ENCODE results near the gene GTPBP3. TPM values are rescaled to one million over a fixed set of nuclear protein-coding genes. Genes with fewer than 3 reads are reported as not detected.

The GTPBP3 gene
- total RNA-seq, 1 experiment from 2014 or later, result 53.2 TPM

DNA sequence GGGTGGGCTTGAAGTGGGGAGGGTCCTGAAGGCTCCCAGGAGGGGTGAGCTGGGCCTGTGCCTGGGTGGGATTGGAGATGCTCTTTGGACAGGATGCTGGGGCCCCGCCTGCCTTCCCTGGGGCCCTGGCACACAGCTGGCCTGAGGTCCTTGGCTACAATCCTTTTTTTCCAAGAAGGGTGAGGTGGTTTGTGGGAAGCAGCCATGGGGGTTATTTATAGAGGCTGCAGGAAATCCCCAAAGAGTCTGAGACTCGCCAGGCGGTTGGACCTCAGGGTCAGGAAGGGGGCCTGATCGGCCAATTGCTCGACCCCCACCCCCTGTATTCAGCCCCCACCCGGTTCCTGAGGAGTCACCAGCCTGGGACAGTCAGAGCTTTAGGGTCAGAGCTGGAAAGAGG is 10.0 kb downstream of the GTPBP3 start:
- intact Hi-C loops (cut with micrococcal nuclease; ENCODE audit: unreplicated experiment), result loop anchor here (5.0 kb wide), 1 partner anchor 120 kb away; no protein-coding TSS in a partner anchor
- CTCF ChIA-PET, result interaction anchor here (0.6 to 1.1 kb wide), 2 partner anchors 8 to 427 kb away, joined by 3 to 12 read pairs; no protein-coding TSS in a partner anchor
- Histone ChIP-seq H3K4me3 (ENCODE audit: low read depth, low read length, poor library complexity, severe bottlenecking) (no peak overlapping the region), H3K36me3 (ENCODE audit: insufficient read depth, low read length, poor library complexity, severe bottlenecking) (no peaks in the 10 kb centered on the region), H3K9me3 (ENCODE audit: low read depth, low read length, poor library complexity, severe bottlenecking) (no peaks in the 10 kb centered on the region), H3K27me3 (replicated peaks; ENCODE audit: insufficient read depth, low read depth, low read length, poor library complexity) (no peaks in the 10 kb centered on the region), H3K27ac (ENCODE audit: low read depth, low read length, poor library complexity, severe bottlenecking) (no peak overlapping the region), H3K4me1 (ENCODE audit: insufficient read depth, low read length, poor library complexity, severe bottlenecking) (no peaks in the 10 kb centered on the region)
- POLR2A ChIA-PET (ENCODE audit: low non-redundant PET), result no interaction called here
- DNase-seq (ENCODE audit: low spot score), result no peak
- TF ChIP-seq CTCF (conservative IDR thresholded peaks at IDR 0.05; ENCODE audit: low read depth, low read length) (no peak), EZH2 (IDR thresholded peaks at IDR 0.05; ENCODE audit: borderline replicate concordance, low read depth, low read length, poor library complexity, severe bottlenecking) (no peak)
- no TSS peak for BruUV-seq (replicated peaks)

DNA sequence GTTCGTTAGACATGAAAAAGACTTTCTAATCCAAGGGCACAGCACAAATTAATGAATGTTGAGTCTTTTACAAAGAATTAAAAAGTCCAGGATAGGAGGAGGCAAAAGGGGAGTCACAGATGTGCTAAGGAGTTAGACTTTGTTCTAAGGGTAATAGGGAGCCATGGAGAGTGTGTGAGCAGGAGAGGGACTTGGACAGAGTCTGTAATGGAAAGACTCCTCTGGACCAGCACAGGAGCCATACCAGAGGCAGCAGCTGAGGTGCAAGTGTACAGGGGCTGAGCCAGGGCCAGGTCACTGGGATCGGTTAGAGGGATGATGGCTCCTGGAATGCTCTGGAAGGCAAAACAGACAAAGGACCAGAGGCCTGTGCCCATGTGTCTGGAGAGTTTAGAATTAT is 10.5 kb downstream of the GTPBP3 start:
- Histone ChIP-seq H3K27ac (ENCODE audit: low read depth, low read length, poor library complexity, severe bottlenecking) (no peak overlapping the region), H3K9me3 (ENCODE audit: low read depth, low read length, poor library complexity, severe bottlenecking) (no peaks in the 10 kb centered on the region), H3K4me1 (ENCODE audit: insufficient read depth, low read length, poor library complexity, severe bottlenecking) (no peaks in the 10 kb centered on the region), H3K36me3 (ENCODE audit: insufficient read depth, low read length, poor library complexity, severe bottlenecking) (no peaks in the 10 kb centered on the region), H3K27me3 (replicated peaks; ENCODE audit: insufficient read depth, low read depth, low read length, poor library complexity) (no peaks in the 10 kb centered on the region), H3K4me3 (ENCODE audit: low read depth, low read length, poor library complexity, severe bottlenecking) (no peak overlapping the region)
- intact Hi-C loops (cut with micrococcal nuclease; ENCODE audit: unreplicated experiment), result loop anchor here (5.0 kb wide), 1 partner anchor 119 kb away; no protein-coding TSS in a partner anchor
- ChIA-PET POLR2A (ENCODE audit: low non-redundant PET) (no interaction called here), CTCF (interaction anchor here (0.6 to 1.7 kb wide), 3 partner anchors 9 to 426 kb away, joined by 3 to 12 read pairs (median 5); no protein-coding TSS in a partner anchor)
- no TSS peak for BruUV-seq (replicated peaks)
- no peak for TF ChIP-seq EZH2 (IDR thresholded peaks at IDR 0.05; ENCODE audit: borderline replicate concordance, low read depth, low read length, poor library complexity, severe bottlenecking)
- no peak for TF ChIP-seq CTCF (conservative IDR thresholded peaks at IDR 0.05; ENCODE audit: low read depth, low read length)
- no peak for DNase-seq (ENCODE audit: low spot score)

GRCh38 chr19:17348700-17349099 is 11.3 kb downstream of the GTPBP3 start:
- Histone ChIP-seq H3K27me3 (replicated peaks; ENCODE audit: insufficient read depth, low read depth, low read length, poor library complexity) (no peaks in the 10 kb centered on the region), H3K36me3 (ENCODE audit: insufficient read depth, low read length, poor library complexity, severe bottlenecking) (no peaks in the 10 kb centered on the region), H3K27ac (ENCODE audit: low read depth, low read length, poor library complexity, severe bottlenecking) (no peak overlapping the region), H3K9me3 (ENCODE audit: low read depth, low read length, poor library complexity, severe bottlenecking) (no peaks in the 10 kb centered on the region), H3K4me3 (ENCODE audit: low read depth, low read length, poor library complexity, severe bottlenecking) (peak overlapping the region; percentile 1), H3K4me1 (ENCODE audit: insufficient read depth, low read length, poor library complexity, severe bottlenecking) (no peaks in the 10 kb centered on the region)
- BruUV-seq (replicated peaks), result no TSS peak
- DNase-seq (ENCODE audit: low spot score), result peak; percentile 88
- POLR2A ChIA-PET (ENCODE audit: low non-redundant PET), result interaction anchor here (0.5 to 0.6 kb wide), 2 partner anchors 93 to 94 kb away, joined by 4 to 6 read pairs; no protein-coding TSS in a partner anchor
- CTCF ChIA-PET, result interaction anchor here (1.1 to 1.7 kb wide), 2 partner anchors 10 to 37 kb away, joined by 3 to 5 read pairs; no protein-coding TSS in a partner anchor
- intact Hi-C loops (cut with micrococcal nuclease; ENCODE audit: unreplicated experiment), result loop anchor here (5.0 kb wide), 1 partner anchor 119 kb away; no protein-coding TSS in a partner anchor
- TF ChIP-seq EZH2 (IDR thresholded peaks at IDR 0.05; ENCODE audit: borderline replicate concordance, low read depth, low read length, poor library complexity, severe bottlenecking) (no peak), CTCF (conservative IDR thresholded peaks at IDR 0.05; ENCODE audit: low read depth, low read length) (no peak)

Data from A673 (cell line).